NCI-H2196 (cell line): ENCODE data around the gene PACSIN1.

ENCODE experiments used
- DNase-seq: peaks from one replicate; lab custom pipeline; 2025; ENCODE audit not compliant: unreplicated experiment; lab: John Stamatoyannopoulos, UW

Gene PACSIN1

DNA sequence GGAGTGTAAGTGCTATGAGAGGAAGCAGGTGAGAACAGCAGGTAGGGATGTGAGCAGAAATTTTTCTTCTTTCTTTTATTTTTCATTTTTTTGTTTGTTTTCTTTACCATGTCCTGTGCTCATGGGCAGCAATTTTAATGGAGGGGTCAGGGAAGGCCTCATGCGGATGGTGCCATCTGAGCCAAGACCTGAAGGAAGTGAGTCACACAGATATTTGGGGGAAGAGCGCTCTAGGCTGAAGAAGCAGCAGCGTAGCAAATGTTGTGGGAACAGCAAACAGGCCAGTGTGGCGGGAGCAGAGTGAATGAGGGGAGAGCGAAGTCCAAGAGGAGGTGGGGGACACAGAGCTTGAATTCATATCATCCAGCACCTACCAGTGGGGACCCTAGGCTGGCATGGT, 77.5 kb downstream of the PACSIN1 start:
- DNase-seq: no peak

GRCh38 chr6:34544052-34544604, 78.3 kb downstream of the PACSIN1 start:
- no peak for DNase-seq

- DNase-seq: no peak
These were observed 79.0 kb downstream of the PACSIN1 start for GRCh38 chr6:34544776-34545471.

DNA sequence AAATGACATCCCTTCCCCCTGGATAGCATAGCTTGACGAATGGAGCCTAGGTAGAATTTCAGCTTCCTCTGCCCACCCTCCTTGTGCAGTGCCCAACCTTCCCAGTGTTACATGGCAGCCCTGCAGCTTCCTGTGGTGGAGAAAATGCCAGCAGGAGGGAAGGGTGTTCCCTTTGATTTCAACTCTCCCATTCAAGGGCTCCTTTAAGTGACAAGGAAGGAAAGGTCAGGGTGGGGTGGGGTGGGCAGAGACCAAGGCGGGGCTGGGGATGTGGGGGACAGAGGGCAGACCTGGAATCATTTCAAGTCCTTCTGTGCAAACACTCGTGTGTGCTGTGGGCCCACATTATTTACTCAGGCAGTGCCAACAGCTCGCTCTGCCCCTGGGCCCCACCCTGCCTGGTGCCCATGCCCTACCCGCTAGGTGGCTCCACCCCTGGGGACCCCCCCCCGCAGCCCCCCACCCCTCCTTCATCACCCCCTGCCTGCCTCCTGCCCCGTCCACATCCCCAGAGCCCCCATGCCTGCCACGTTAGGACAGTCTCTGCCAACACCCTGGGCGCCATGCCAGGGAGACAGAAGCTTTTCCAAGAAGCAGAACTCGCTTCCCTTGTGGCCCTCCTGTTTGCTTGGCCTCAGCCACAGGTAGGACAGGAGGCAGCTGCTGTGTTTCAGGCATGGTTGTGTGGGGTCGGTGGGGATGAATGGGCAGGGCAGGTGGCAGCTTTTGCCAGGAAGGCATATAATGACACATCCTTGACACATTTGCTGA, 80.9 kb downstream of the PACSIN1 start:
- DNase-seq: peak; percentile 88

DNA sequence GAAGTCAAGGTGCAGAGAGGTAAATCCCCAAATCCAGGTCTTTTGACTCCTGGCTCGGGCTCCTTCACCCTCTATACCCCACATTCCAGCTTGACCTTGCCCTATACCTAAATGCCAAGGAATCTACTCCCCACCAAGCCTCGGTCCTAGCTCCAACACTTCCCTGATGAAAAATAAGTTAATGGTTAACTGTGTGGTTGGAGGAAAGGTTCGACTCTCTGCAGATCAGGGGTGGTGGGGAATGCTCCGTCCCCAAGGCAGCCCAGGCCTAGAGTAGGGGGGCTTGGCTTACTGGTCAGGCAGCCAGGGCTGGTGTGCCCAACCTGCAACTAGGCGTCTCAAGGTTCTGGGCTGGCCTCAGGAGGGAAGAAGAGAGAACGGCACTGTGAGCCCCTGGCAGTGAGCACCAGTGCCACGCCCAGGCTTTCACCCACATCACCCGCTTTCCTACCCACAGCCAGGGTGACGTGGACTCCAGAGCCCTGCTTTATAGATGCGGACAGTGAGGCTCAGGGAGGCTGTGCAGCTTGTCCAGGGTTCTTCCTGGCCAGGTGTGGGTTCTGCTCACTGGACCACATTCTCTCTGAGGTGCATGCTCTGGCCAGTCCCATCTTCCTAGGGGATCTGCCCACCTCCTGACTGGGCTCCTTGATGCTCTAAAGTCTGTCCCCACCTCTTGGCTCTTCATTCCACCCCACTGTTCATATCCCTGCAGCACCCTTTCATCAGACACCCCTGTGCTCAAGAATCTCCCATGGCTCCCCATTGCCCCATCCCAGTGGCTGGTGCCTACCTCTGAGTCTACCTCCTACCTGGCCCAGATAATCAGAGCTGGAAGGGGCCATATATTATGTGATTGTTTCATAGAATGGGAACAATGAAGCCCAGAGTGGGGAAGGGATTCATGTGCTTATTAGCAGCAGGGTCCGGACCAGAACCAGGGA, 82.1 kb downstream of the PACSIN1 start:
- DNase-seq: no peak

GRCh38 chr6:34549026-34549803, 83.3 kb downstream of the PACSIN1 start:
- DNase-seq: no peak

GRCh38 chr6:34549804-34550202, 83.9 kb downstream of the PACSIN1 start:
- no peak for DNase-seq

DNA sequence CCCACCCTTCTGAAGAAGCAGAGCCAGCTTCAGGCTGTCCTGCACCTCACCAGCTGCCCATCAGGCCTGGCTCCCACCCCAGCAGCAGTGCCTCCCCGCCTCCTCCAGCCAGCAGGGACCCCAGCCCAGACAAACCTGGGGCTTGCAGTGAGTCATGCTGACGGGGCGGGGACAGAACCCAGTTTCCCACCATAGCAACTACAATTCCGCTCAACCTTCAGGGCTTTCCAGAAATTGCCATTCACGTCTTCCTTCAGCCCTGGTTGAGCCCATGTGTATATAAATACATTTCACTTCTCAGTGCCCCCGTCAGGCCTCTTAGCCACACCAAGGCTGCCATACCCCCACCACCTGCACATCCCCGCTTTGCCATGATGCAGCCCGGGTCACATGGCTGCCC, 85.8 kb downstream of the PACSIN1 start:
- no peak for DNase-seq

DNA sequence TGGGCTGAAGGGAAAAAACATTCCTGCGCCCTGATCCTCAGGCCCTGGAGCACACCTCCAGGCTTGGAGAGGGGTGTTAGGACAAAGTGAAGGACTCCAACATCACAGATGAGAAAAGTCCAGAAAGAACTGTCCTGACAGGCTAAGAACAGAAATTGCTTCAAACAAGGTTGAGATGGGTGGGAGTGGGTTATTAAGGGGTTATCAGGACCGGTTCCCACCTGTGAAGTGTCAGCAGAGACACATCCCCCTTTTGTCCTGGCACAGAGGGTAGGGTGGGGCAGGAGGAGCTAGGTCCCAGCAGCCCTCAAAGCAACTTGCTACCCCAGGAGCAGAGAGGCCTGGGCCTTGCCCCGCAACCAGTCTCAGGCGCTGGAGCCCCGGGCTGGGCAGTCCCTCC, 86.7 kb downstream of the PACSIN1 start:
- DNase-seq: no peak

DNA sequence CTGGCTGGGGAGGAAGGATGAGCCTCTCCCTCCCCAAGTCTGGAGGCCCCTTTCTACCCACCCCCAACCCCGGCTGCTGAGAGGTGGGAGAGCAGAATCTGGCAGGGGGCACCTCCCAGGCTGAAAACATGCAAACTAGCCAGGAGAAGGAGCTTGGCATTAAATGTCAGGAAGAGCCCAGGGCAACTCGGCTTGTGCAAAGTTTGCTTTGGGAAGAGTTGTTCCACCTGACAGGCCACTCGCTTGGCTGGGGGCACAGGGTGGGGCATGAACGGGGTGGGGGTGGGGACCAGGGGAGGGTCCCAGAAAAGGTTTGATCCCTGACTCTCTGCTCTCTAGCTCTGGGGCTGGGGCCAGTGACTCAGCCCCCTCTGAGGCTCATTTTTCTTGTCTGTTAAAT, 87.3 kb downstream of the PACSIN1 start:
- no peak for DNase-seq

DNA sequence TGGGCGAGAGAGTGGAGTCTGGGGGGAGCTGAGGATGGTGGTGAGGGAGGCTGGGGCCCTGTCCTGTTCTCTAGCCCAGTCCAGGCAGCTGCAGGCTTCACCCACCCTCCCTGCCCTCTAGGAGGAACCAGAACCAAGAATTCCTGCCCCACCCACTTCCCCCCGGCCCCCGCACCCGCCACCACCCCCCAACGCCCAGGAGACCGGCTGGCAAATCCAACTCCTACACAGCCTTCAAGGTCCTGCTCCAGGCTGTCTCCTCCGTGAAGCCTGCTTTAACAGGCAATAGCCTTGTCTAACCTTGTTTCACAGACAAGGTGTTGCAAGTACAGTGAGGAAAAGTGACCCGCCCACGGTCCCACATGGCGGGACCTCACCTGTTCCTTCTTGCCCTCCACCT, 87.9 kb downstream of the PACSIN1 start:
- DNase-seq: no peak

DNA sequence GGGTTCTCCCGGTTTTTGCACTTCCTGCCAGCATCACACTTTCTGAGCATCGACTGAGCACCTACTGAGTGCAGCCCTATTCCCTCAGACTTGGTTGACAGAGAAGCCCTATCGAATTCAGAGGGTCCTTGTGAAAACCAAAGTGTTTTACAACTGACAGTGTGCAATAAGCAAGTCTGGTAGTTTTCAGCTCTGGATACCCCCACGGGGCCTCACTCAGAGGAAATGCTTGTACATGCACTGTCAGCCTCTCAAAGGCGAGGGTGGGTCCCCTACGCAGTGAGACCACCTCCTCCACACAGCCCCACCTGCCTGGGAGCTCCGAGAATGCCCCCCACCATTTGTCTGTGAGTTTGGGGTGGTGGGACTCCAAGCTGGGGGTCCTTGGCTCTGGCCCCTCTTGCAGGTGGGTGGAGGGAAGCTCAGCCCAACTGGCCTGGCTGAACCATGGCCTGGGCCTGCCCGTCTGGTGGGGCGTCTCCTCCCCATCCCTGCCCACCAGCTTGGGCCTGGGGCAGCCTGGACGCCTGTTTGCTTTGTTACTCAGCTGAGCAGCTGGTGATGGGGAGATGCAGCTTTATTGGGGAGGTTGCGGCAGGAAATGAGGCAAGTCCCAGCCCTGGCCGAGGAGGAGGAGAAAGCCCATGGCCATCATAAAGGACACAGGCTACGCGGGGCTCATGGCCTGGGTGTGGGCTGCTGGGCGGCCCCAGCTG, 88.6 kb downstream of the PACSIN1 start:
- no peak for DNase-seq

DNA sequence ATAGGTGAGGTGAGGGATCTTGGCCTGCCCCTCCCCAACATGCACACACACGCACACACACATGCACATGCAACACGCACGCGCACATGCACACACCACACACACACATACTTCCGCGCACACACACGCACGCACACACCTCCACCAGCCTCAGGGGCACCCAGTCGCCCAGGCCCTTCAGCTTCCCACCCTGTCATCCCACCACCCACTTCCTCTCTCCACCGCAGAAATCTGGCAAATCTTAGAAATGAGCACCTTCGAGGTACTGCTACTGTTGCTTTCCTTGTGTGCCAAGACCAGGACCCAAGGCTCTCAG, 89.1 kb downstream of the PACSIN1 start:
- DNase-seq: no peak

DNA sequence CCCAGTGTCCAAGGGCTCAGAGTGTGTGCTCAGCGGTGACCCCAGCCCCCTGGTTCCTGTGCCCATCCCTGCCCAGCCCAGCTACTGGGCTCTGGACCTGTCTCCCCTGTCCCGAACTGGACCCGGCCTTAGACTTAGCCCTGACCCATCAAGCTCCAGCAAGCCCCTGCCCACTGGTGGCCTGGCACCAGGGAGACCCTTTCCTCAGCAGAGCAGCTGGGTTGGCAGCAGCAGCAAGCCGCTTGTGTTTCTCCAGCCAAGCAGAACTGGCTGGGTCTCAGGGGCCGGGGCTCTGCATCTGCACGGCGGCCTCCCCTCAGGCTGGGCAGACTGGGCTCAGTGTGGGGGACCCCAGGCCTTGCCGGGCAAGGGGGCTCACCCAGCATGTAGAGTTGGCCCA, 89.5 kb downstream of the PACSIN1 start:
- no peak for DNase-seq

DNA sequence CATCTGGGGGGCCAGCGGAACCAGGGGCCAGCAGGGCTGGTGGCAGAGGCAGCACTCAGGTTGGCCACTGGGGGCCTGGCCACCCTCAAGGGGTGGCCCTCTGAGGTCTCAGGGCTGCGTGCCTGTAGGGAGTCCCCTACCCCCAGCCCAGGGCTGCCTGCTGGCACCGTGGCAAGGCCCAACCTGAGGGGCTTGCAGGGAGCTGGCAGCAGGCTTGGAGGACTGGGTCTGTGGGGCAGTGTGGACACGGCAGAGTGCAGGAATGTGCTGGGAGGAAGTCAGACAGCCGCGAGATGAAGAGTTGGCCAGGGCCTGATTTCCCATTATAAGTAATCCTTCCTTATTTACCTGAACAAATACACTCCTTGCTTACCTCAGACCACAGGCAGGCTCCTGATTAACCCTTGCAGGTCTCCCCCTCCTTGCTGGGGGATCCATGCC, 90.2 kb downstream of the PACSIN1 start, which contains the start of gene SPDEF:
TSS of gene SPDEF (minus strand) at position 299 of the 441 bp plus-strand sequence. CDS start 11,874 bp downstream, outside the sequence.
- DNase-seq: no peak

- no peak for DNase-seq
These were observed 90.6 kb downstream of the PACSIN1 start for GRCh38 chr6:34556493-34556892.

GRCh38 chr6:34557228-34557627, 91.4 kb downstream of the PACSIN1 start:
- DNase-seq: no peak

- no peak for DNase-seq
These were observed 92.4 kb downstream of the PACSIN1 start for GRCh38 chr6:34558172-34558714.

GRCh38 chr6:34559651-34560365, 93.9 kb downstream of the PACSIN1 start:
- DNase-seq: no peak
